ENCODE results near the gene SNRNP40. TPM values are rescaled to one million over a fixed set of nuclear protein-coding genes. Genes with fewer than 3 reads are reported as not detected.
"Not testable (repeated sequence)": the region's sequence is repeated elsewhere in the genome, so short reads cannot be mapped to it uniquely, and the experiment has no call there.

The SNRNP40 gene
- total RNA-seq, 2 donors from 2014 or later: 94.8 to 103 TPM

- Mint-ChIP-seq H3K9me3 (no peaks in the 10 kb centered on the region), H3K36me3 (peaks cover 6 to 9% of the 10 kb centered on the region in 2 donors), H3K27ac (no peak overlapping the region)
- ATAC-seq (no peak), DNase-seq (ENCODE audit: low spot score in 2 of 2) (no peak)
These were observed 974 bp upstream of the SNRNP40 start for GRCh38 chr1:31297277-31298247.

- Mint-ChIP-seq H3K27ac (no peak overlapping the region), H3K9me3 (no peaks in the 10 kb centered on the region), H3K36me3 (peaks cover 10 to 14% of the 10 kb centered on the region in 2 donors)
- no peak for ATAC-seq
- DNase-seq (ENCODE audit: low spot score in 2 of 2): no peak
These were observed 608 bp downstream of the SNRNP40 start for GRCh38 chr1:31295874-31296485.

- peaks cover 14 to 18% of the 10 kb centered on the region in 2 donors for H3K36me3 Mint-ChIP-seq
- DNase-seq (ENCODE audit: low spot score in 2 of 2) (no peak), ATAC-seq (no peak)
- H3K27ac Mint-ChIP-seq: no peak overlapping the region
- no peaks in the 10 kb centered on the region for H3K9me3 Mint-ChIP-seq
These were observed 7.6 kb downstream of the SNRNP40 start for GRCh38 chr1:31289021-31289420.

GRCh38 chr1:31287791-31288190 lies 8.8 kb downstream of the SNRNP40 start:
- not testable (repeated sequence) for H3K9me3 Mint-ChIP-seq; H3K27ac Mint-ChIP-seq; DNase-seq (ENCODE audit: low spot score in 2 of 2); ATAC-seq
- H3K36me3 Mint-ChIP-seq: peaks cover 7 to 14% of the 10 kb centered on the region in 2 donors

- peak overlapping the region in 1 of 2 donors; percentile 58 for H3K27ac Mint-ChIP-seq
- not testable (repeated sequence) for DNase-seq (ENCODE audit: low spot score in 2 of 2); ATAC-seq; H3K9me3 Mint-ChIP-seq
- peaks cover 11 to 13% of the 10 kb centered on the region in 2 donors for H3K36me3 Mint-ChIP-seq
These were observed 14.2 kb downstream of the SNRNP40 start for GRCh38 chr1:31282426-31282825.

- H3K9me3 Mint-ChIP-seq: no peaks in the 10 kb centered on the region
- H3K36me3 Mint-ChIP-seq: peaks cover 14 to 25% of the 10 kb centered on the region in 2 donors
- DNase-seq (ENCODE audit: low spot score in 2 of 2): no peak
- peak overlapping the region in 1 of 2 donors; percentile 48 for H3K27ac Mint-ChIP-seq
- no peak for ATAC-seq
These were observed 23.0 kb downstream of the SNRNP40 start for GRCh38 chr1:31273619-31274018.

GRCh38 chr1:31272369-31272768 lies 24.2 kb downstream of the SNRNP40 start:
- ATAC-seq (no peak), DNase-seq (ENCODE audit: low spot score in 2 of 2) (no peak)
- H3K36me3 Mint-ChIP-seq: peaks cover 4 to 23% of the 10 kb centered on the region in 2 donors
- no peak overlapping the region for H3K27ac Mint-ChIP-seq
- H3K9me3 Mint-ChIP-seq: no peaks in the 10 kb centered on the region

GRCh38 chr1:31266547-31266946 lies 30.0 kb downstream of the SNRNP40 start:
- DNase-seq (ENCODE audit: low spot score in 2 of 2) (no peak), ATAC-seq (no peak)
- Mint-ChIP-seq H3K27ac (no peak overlapping the region), H3K9me3 (no peaks in the 10 kb centered on the region), H3K36me3 (peaks cover 5 to 13% of the 10 kb centered on the region in 2 donors)

GRCh38 chr1:31264790-31265386 lies 31.7 kb downstream of the SNRNP40 start:
- ATAC-seq (no peak), DNase-seq (ENCODE audit: low spot score in 2 of 2) (no peak)
- Mint-ChIP-seq H3K27ac (peak overlapping the region in 1 of 2 donors; percentile 27), H3K36me3 (peaks cover 5 to 7% of the 10 kb centered on the region in 2 donors), H3K9me3 (no peaks in the 10 kb centered on the region)

GRCh38 chr1:31263408-31263807 lies 33.2 kb downstream of the SNRNP40 start:
- ATAC-seq: no peak
- H3K36me3 Mint-ChIP-seq: peaks cover 9 to 11% of the 10 kb centered on the region in 2 donors
- no peaks in the 10 kb centered on the region for H3K9me3 Mint-ChIP-seq
- H3K27ac Mint-ChIP-seq: no peak overlapping the region
- DNase-seq (ENCODE audit: low spot score in 2 of 2): no peak

GRCh38 chr1:31262393-31262792 lies 34.2 kb downstream of the SNRNP40 start:
- not testable (repeated sequence) for ATAC-seq; H3K9me3 Mint-ChIP-seq; H3K27ac Mint-ChIP-seq; DNase-seq (ENCODE audit: low spot score in 2 of 2)
- H3K36me3 Mint-ChIP-seq: peaks cover 12 to 18% of the 10 kb centered on the region in 2 donors

GRCh38 chr1:31261916-31262315 lies 34.7 kb downstream of the SNRNP40 start:
- Mint-ChIP-seq H3K27ac (no peak overlapping the region), H3K36me3 (peaks cover 12 to 18% of the 10 kb centered on the region in 2 donors), H3K9me3 (no peaks in the 10 kb centered on the region)
- DNase-seq (ENCODE audit: low spot score in 2 of 2) (no peak), ATAC-seq (no peak)

- DNase-seq (ENCODE audit: low spot score in 2 of 2): no peak
- Mint-ChIP-seq H3K27ac (no peak overlapping the region), H3K36me3 (peaks cover 12 to 18% of the 10 kb centered on the region in 2 donors), H3K9me3 (no peaks in the 10 kb centered on the region)
- no peak for ATAC-seq
These were observed 36.8 kb downstream of the SNRNP40 start for GRCh38 chr1:31259746-31260145.

- no peaks in the 10 kb centered on the region for H3K9me3 Mint-ChIP-seq
- peaks cover 12 to 18% of the 10 kb centered on the region in 2 donors for H3K36me3 Mint-ChIP-seq
- no peak for DNase-seq (ENCODE audit: low spot score in 2 of 2)
- no peak for ATAC-seq
- H3K27ac Mint-ChIP-seq: no peak overlapping the region
These were observed 38.0 kb downstream of the SNRNP40 start for GRCh38 chr1:31258581-31258980.

- no peak for DNase-seq (ENCODE audit: low spot score in 2 of 2)
- Mint-ChIP-seq H3K9me3 (no peaks in the 10 kb centered on the region), H3K36me3 (peaks cover 12 to 18% of the 10 kb centered on the region in 2 donors), H3K27ac (peak overlapping the region in 1 of 2 donors; percentile 85)
- no peak for ATAC-seq
These were observed 39.4 kb downstream of the SNRNP40 start for GRCh38 chr1:31257213-31257612.

- H3K27ac Mint-ChIP-seq: no peak overlapping the region
- DNase-seq (ENCODE audit: low spot score in 2 of 2): no peak
- no peak for ATAC-seq
- H3K36me3 Mint-ChIP-seq: no peaks in the 10 kb centered on the region
- no peaks in the 10 kb centered on the region for H3K9me3 Mint-ChIP-seq
These were observed 46.7 kb downstream of the SNRNP40 start for GRCh38 chr1:31249854-31250253.

- Mint-ChIP-seq H3K36me3 (no peaks in the 10 kb centered on the region), H3K27ac (peak overlapping the region in 1 of 2 donors; percentile 28), H3K9me3 (no peaks in the 10 kb centered on the region)
- ATAC-seq: no peak
- no peak for DNase-seq (ENCODE audit: low spot score in 2 of 2)
These were observed 48.3 kb downstream of the SNRNP40 start for GRCh38 chr1:31248276-31248675.

Measured in activated naive CD4-positive, alpha-beta T cell treated with anti-CD3 and anti-CD28 coated beads, Interleukin-2, amount 50 U/mL, for 72 hours (primary cell).